SU-DHL-6 (cell line): ENCODE measurements around the gene ARHGEF11.

Experiments
- H2AFZ ChIP-seq: fragments of 200-600 bp; sonication (generic); 2 replicates; pipeline ENCODE4 v1.6.1; 2014; ENCODE audit warnings: low read depth, mild to moderate bottlenecking, moderate library complexity, mixed read lengths, antibody characterized with exemption, low read length; ENCODE audit not compliant: severe bottlenecking
- H3F3A ChIP-seq: fragments of 200-600 bp; shearing (Covaris generic); 2 replicates; pipeline ENCODE4 v1.6.0; 2016; ENCODE audit warnings: antibody characterized with exemption, mild to moderate bottlenecking; ENCODE audit not compliant: insufficient read depth
- H3K27ac ChIP-seq: fragments of 200-600 bp; sonication (generic); 2 replicates; pipeline ENCODE4 v1.5.1; 2016; ENCODE audit warnings: low read depth, mild to moderate bottlenecking, low read length, moderate library complexity, mixed read lengths
- H3K27me3 ChIP-seq: fragments of 200-600 bp; sonication (generic), shearing (Covaris generic); 2 replicates; pipeline ENCODE4 v1.6.0; 2014; ENCODE audit warnings: mild to moderate bottlenecking, low read length
- H3K36me3 ChIP-seq: fragments of 200-600 bp; sonication (generic); 2 replicates; pipeline ENCODE4 v1.6.1; 2014; ENCODE audit warnings: mild to moderate bottlenecking, low read length, mixed read lengths
- H3K4me2 ChIP-seq: fragments of 300-600, 200-600 bp; shearing (Covaris generic), sonication (generic); 2 replicates; pipeline ENCODE4 v1.6.0; 2014; ENCODE audit warnings: low read length, low read depth, mild to moderate bottlenecking; ENCODE audit not compliant: poor library complexity, severe bottlenecking
- H3K4me3 ChIP-seq: fragments of 200-600 bp; sonication (generic); 2 replicates; pipeline ENCODE4 v1.5.1; 2014; ENCODE audit warnings: antibody characterized with exemption, low read length, mild to moderate bottlenecking, mixed read lengths; ENCODE audit not compliant: insufficient read depth, poor library complexity, severe bottlenecking
- H3K79me2 ChIP-seq: fragments of 200-600 bp; sonication (generic); 2 replicates; pipeline ENCODE4 v1.6.1; 2014; ENCODE audit warnings: mild to moderate bottlenecking, low read length, moderate library complexity; ENCODE audit not compliant: insufficient read depth
- H3K9ac ChIP-seq: fragments of 200-600 bp; sonication (generic); 2 replicates; pipeline ENCODE4 v1.7.0; 2014; ENCODE audit warnings: mild to moderate bottlenecking, low read length
- H3K9me2 ChIP-seq: fragments of 200-600 bp; sonication (generic); replicated peaks from 2 replicates; pipeline ENCODE4 v1.6.1; 2014; ENCODE audit warnings: low read length; ENCODE audit not compliant: insufficient read depth
- H3K9me3 ChIP-seq: fragments of 200-600 bp; sonication (generic); 2 replicates; pipeline ENCODE4 v1.6.1; 2014; ENCODE audit warnings: low read length, mixed read lengths; ENCODE audit not compliant: insufficient read depth
- H4K20me1 ChIP-seq: fragments of 200-600 bp; sonication (generic); 2 replicates; pipeline ENCODE4 v1.6.1; 2014; ENCODE audit warnings: low read depth, mild to moderate bottlenecking, antibody characterized with exemption, low read length, moderate library complexity, mixed read lengths
- EZH2phosphoT487 ChIP-seq: fragments of 200-600 bp; sonication (generic), shearing (Covaris generic); conservative IDR thresholded peaks from 2 replicates; pipeline ENCODE4 v1.6.1; 2018; ENCODE audit warnings: mild to moderate bottlenecking, antibody characterized with exemption, low read length, moderate library complexity, mixed read lengths
- TF ChIP-seq, protein P1 (sequence below): fragments of 200-600 bp; sonication (generic); IDR thresholded peaks from one replicate; pipeline ENCODE4 v1.5.1; 2017; ENCODE audit warnings: antibody characterized with exemption, mild to moderate bottlenecking, low read length, moderate library complexity; ENCODE audit not compliant: insufficient read depth, poor library complexity, severe bottlenecking

Gene ARHGEF11

DNA sequence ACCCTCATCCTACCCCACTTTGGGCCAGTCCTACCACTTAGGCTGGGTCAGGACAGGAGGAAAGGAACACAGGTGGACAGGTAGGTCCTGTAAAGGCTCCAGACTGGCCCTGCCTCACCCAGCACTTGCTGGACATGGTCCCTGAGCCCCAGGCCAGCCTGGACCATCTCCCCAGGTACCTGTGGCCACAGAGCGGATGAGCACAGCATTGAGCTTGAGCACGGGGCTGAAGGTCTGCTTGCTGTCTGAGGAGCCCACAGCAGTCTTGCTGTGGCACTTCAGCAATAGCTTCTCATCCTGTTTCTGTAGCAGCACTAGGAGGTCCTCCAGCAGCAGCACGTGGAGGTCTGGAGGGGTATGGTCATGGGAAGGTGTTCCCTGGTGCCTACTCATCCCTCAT is 101.8 kb downstream of the ARHGEF11 start:
- Histone ChIP-seq H3K4me2 (no peak overlapping the region), H2AFZ (no peak overlapping the region), H3K79me2 (no peaks in the 10 kb centered on the region), H4K20me1 (no peaks in the 10 kb centered on the region), H3K27me3 (no peaks in the 10 kb centered on the region), H3F3A (no peaks in the 10 kb centered on the region), H3K36me3 (no peaks in the 10 kb centered on the region), H3K4me3 (no peak overlapping the region), H3K9me3 (no peaks in the 10 kb centered on the region), H3K9ac (no peak overlapping the region), H3K9me2 (no peaks in the 10 kb centered on the region), H3K27ac (no peak overlapping the region)
- no peak for TF ChIP-seq EZH2phosphoT487
- TF ChIP-seq, protein P1, sequence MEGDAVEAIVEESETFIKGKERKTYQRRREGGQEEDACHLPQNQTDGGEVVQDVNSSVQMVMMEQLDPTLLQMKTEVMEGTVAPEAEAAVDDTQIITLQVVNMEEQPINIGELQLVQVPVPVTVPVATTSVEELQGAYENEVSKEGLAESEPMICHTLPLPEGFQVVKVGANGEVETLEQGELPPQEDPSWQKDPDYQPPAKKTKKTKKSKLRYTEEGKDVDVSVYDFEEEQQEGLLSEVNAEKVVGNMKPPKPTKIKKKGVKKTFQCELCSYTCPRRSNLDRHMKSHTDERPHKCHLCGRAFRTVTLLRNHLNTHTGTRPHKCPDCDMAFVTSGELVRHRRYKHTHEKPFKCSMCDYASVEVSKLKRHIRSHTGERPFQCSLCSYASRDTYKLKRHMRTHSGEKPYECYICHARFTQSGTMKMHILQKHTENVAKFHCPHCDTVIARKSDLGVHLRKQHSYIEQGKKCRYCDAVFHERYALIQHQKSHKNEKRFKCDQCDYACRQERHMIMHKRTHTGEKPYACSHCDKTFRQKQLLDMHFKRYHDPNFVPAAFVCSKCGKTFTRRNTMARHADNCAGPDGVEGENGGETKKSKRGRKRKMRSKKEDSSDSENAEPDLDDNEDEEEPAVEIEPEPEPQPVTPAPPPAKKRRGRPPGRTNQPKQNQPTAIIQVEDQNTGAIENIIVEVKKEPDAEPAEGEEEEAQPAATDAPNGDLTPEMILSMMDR = no peak

DNA sequence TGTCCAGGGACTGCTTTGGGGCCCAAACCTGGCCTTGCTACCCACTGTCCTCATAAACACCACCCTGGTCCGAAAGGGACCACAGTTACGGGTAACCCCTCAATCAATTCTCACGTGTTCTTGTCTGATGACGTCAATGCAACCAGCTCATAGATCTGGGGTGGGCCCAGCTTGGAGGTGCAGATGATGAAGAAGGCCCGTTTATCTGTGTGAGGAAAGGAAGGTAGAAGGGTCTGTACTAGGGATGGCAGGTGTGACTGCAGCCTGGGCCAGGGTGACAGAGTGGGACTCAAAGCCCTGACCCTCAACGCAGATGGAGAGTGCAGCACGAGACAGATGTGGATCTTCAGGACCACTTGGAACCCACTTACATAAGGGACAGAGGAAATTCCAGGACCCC is 103.0 kb downstream of the ARHGEF11 start:
- no peak overlapping the region for H3K4me3 ChIP-seq
- no peak overlapping the region for H3K9ac ChIP-seq
- H3K9me2 ChIP-seq = no peaks in the 10 kb centered on the region
- no peaks in the 10 kb centered on the region for H3F3A ChIP-seq
- H4K20me1 ChIP-seq = no peaks in the 10 kb centered on the region
- H3K27ac ChIP-seq = no peak overlapping the region
- H3K36me3 ChIP-seq = no peaks in the 10 kb centered on the region
- H3K4me2 ChIP-seq = no peak overlapping the region
- H3K27me3 ChIP-seq = no peaks in the 10 kb centered on the region
- TF ChIP-seq, protein P1 = no peak
- TF ChIP-seq EZH2phosphoT487 = no peak
- H3K9me3 ChIP-seq = no peaks in the 10 kb centered on the region
- H2AFZ ChIP-seq = no peak overlapping the region
- no peaks in the 10 kb centered on the region for H3K79me2 ChIP-seq

DNA sequence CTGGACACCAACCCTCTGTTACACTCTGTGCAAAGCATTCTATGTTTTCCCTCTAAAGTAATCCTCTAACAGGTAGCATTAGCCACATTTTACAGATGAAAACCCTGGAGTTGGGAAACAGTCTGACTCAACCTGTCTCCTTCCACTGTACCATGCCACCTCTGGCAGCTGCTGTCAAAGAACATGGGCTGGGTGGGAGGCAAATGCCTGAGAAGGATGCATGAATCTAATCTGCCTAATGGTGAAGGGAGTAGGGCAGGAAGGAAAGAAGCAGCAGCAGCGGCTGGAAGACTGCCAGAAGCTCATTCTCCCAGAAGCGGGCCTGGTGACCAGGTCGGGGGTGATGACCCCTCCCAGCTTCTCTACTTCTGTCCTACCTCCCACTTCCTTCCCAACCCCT is 103.4 kb downstream of the ARHGEF11 start:
- no peaks in the 10 kb centered on the region for H3F3A ChIP-seq
- no peaks in the 10 kb centered on the region for H3K79me2 ChIP-seq
- H3K27ac ChIP-seq = no peak overlapping the region
- no peak overlapping the region for H3K4me2 ChIP-seq
- H4K20me1 ChIP-seq = no peaks in the 10 kb centered on the region
- no peak overlapping the region for H3K9ac ChIP-seq
- no peak overlapping the region for H3K4me3 ChIP-seq
- H3K36me3 ChIP-seq = no peaks in the 10 kb centered on the region
- TF ChIP-seq, protein P1 = no peak
- no peak for TF ChIP-seq EZH2phosphoT487
- H3K9me2 ChIP-seq = no peaks in the 10 kb centered on the region
- no peak overlapping the region for H2AFZ ChIP-seq
- H3K9me3 ChIP-seq = no peaks in the 10 kb centered on the region
- no peaks in the 10 kb centered on the region for H3K27me3 ChIP-seq

DNA sequence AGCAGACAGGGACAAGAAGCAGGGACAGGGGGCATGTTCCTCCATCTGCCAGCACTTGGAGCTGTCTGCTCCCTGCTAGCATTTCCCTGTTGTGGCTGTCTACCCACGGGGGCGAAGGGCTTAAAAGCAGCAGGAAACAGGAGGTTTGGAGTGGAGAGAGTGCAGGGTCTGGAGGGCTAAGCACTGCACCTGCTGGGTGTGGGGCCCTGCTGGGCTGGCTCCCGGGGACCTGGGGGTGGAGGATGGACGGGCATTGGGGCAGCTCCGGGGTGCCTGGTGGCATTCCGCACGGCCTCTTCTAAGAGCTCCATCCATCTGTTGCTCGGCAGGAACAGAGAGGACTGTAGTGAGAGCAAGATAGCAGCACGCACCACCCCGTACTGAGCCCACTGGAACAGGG is 103.9 kb downstream of the ARHGEF11 start:
- Histone ChIP-seq H3K36me3 (no peaks in the 10 kb centered on the region), H3K27me3 (no peaks in the 10 kb centered on the region), H3K27ac (no peak overlapping the region), H4K20me1 (no peaks in the 10 kb centered on the region), H3K9me2 (no peaks in the 10 kb centered on the region), H3F3A (no peaks in the 10 kb centered on the region), H3K9me3 (no peaks in the 10 kb centered on the region), H3K9ac (no peak overlapping the region), H2AFZ (no peak overlapping the region), H3K79me2 (no peaks in the 10 kb centered on the region), H3K4me3 (no peak overlapping the region), H3K4me2 (no peak overlapping the region)
- TF ChIP-seq, protein P1 = no peak
